ENCODE data around the gene SH2B3.

SH2B3 gene

GRCh38 chr12:111446631-111447570 is 41.2 kb downstream of the SH2B3 start:
- no peak overlapping the region for H3K4me3 Mint-ChIP-seq
- H3K36me3 Mint-ChIP-seq (ENCODE audit: low read depth) = peaks cover 58% of the 10 kb centered on the region
- H3K4me1 Mint-ChIP-seq (ENCODE audit: low read depth) = peaks cover 75% of the 10 kb centered on the region
- no peak overlapping the region for H3K27ac Mint-ChIP-seq
- H3K27me3 Mint-ChIP-seq (ENCODE audit: low read depth) = no peaks in the 10 kb centered on the region
- H3K9me3 Mint-ChIP-seq = no peaks in the 10 kb centered on the region

- Mint-ChIP-seq H3K27ac (peak overlapping the region; percentile 27), H3K9me3 (no peaks in the 10 kb centered on the region), H3K27me3 (ENCODE audit: low read depth) (no peaks in the 10 kb centered on the region), H3K4me1 (ENCODE audit: low read depth) (peaks cover 74% of the 10 kb centered on the region), H3K36me3 (ENCODE audit: low read depth) (peaks cover 56% of the 10 kb centered on the region), H3K4me3 (no peak overlapping the region)
These were observed 42.0 kb downstream of the SH2B3 start for GRCh38 chr12:111447571-111448265.

DNA sequence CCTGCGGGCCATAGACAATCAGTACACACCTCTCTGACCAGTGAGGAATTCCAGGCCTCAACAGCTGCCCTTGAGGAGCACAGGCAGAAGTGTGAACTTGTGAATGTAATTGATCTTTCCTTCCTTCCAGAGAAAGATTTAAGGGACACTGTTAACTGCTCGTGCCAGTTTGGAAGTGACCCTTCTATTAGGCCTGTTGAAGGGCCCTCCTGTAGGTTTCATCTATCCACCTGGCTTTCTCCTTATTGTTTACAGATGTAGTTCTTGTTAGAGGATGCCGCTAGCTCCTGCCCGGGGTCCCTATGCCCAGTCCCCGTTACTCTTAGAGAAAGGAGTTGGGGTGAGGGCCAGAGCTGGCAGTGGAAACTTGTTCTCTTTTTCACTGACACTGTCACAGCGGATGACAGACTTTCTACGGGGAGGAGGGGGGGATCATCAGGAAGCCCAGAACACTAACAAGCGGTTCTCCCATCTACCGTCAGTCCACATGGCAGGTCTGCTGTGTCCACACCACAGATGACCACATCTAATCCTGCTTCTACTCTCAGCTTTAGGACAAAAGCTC is 42.6 kb downstream of the SH2B3 start:
- Mint-ChIP-seq H3K36me3 (ENCODE audit: low read depth) (peaks cover 54% of the 10 kb centered on the region), H3K4me3 (no peak overlapping the region), H3K9me3 (no peaks in the 10 kb centered on the region), H3K27me3 (ENCODE audit: low read depth) (no peaks in the 10 kb centered on the region), H3K4me1 (ENCODE audit: low read depth) (peaks cover 68% of the 10 kb centered on the region), H3K27ac (no peak overlapping the region)

DNA sequence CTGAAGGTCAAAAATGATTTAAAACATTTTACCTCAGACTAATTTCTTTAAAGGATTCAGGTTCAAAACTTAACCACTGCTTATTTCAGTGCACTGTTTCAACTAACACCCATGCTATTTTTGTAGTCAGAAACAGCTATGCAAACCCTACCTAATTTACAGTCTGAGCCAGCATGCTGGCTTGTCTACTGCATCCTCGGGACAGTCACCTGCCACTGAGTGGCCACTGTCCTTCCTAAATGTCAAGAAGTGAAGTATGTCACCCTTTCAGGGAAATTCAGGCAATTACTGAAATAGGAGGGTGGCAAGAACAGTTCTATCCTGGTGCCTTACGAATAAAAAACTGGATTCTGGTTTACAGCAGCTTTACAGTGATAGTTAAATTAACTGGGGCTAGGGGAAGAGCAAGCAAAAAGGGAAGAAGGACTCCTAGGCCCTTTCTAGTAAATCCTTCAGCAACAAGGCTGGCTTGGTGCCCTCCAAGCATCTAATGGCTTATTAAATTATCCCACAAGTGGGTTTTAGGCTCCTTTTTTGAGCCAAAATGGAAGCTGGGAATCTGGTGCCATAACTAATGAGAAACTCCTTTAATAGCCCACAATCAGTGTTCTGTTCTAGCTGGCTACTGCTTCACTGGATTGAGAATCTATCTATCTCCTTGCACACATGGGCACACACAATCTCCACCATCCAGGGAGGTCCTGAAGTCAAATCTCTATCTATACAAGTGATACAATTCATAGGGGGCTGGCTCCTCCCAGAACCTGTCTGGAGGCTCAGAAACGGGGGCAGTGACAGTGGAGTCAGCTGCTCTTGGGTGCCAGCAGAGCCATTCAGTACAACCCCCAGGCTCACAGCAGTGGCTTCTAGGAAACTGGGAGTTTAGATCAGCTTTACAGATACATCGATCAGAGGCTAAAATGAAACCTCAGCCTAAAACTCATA is 43.4 kb downstream of the SH2B3 start:
- Mint-ChIP-seq H3K27ac (peak overlapping the region; percentile 33), H3K27me3 (ENCODE audit: low read depth) (no peaks in the 10 kb centered on the region), H3K36me3 (ENCODE audit: low read depth) (peaks cover 58% of the 10 kb centered on the region), H3K4me3 (no peak overlapping the region), H3K4me1 (ENCODE audit: low read depth) (peaks cover 64% of the 10 kb centered on the region), H3K9me3 (no peaks in the 10 kb centered on the region)

- Mint-ChIP-seq H3K27me3 (ENCODE audit: low read depth) (no peaks in the 10 kb centered on the region), H3K36me3 (ENCODE audit: low read depth) (peaks cover 64% of the 10 kb centered on the region), H3K4me1 (ENCODE audit: low read depth) (peaks cover 52% of the 10 kb centered on the region), H3K4me3 (no peak overlapping the region), H3K9me3 (no peaks in the 10 kb centered on the region), H3K27ac (no peak overlapping the region)
These were observed 45.0 kb downstream of the SH2B3 start for GRCh38 chr12:111450676-111451075.

- Mint-ChIP-seq H3K9me3 (no peaks in the 10 kb centered on the region), H3K27ac (no peak overlapping the region), H3K27me3 (ENCODE audit: low read depth) (no peaks in the 10 kb centered on the region), H3K4me3 (no peak overlapping the region), H3K4me1 (ENCODE audit: low read depth) (peaks cover 47% of the 10 kb centered on the region), H3K36me3 (ENCODE audit: low read depth) (peaks cover 69% of the 10 kb centered on the region)
These were observed 45.5 kb downstream of the SH2B3 start for GRCh38 chr12:111451232-111451631.

DNA sequence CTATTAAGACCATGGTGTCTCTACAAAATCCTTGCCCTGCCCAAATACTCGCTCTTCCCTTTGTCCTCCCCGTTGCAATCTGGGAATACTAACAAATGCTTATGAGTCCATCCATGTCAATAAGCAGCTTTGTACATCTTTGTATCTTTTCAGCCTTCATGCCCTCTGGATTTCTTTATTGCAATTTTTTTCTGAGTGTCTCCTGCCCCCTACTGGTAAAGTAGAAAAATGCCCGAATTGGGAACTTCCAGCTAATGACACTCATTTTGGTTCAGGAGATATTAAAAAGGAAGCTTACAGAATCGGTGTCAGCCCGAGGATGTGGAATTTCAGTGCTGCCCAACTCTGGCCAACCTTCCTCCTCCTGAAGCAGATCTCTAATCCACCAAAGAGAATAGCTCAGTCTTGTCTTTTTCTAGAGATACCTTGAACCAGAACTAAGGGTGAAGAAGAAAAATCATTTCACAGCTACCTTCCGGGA is 46.0 kb downstream of the SH2B3 start:
- peaks cover 42% of the 10 kb centered on the region for H3K4me1 Mint-ChIP-seq (ENCODE audit: low read depth)
- no peaks in the 10 kb centered on the region for H3K9me3 Mint-ChIP-seq
- peaks cover 68% of the 10 kb centered on the region for H3K36me3 Mint-ChIP-seq (ENCODE audit: low read depth)
- no peak overlapping the region for H3K27ac Mint-ChIP-seq
- no peak overlapping the region for H3K4me3 Mint-ChIP-seq
- H3K27me3 Mint-ChIP-seq (ENCODE audit: low read depth) = no peaks in the 10 kb centered on the region

DNA sequence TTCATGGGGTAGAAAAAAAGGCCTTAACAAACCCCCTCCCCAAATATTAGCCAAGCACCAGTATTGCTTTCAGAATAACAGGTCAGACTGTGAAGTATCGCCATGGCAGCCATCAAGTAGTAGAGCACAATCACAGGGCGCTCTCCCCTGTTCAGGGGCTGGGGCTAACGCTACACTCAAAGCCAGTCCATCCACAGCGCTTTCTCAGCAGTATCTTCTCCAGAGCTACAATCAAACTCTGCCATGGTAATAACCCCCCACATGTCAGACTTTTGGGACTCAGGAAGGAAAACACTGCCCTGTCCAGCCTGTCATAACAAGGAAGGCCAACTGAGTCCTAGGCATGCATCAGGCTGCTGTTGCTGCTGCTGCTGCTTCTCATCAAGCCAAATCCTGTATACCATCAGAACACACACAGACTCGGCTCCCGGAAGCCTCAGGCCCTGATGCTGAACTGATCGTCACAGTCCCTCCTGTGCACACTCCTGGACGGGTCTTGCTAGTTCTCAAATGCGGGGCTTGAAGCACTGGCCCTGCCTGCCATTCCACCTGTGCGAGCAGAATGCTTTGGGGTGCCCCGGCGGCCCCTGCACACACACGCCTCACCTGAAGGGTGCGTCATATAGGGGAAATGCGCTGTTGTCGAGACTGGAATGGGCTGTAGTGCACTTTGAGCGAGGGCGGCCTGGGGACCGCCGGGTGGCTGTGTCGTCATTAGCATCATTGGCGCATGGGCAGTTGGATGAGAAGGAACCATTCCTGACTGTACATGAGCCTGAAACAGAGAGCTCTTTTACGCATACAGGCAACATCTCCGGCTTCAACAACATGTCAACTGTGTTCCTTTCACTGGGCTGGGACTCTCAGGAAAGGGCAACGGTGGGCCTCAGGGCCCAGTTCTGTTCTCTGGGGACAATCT is 47.6 kb downstream of the SH2B3 start:
- Mint-ChIP-seq H3K4me1 (ENCODE audit: low read depth) (peaks cover 37% of the 10 kb centered on the region), H3K9me3 (no peaks in the 10 kb centered on the region), H3K27me3 (ENCODE audit: low read depth) (no peaks in the 10 kb centered on the region), H3K27ac (peak overlapping the region; percentile 34), H3K4me3 (no peak overlapping the region), H3K36me3 (ENCODE audit: low read depth) (peaks cover 59% of the 10 kb centered on the region)

DNA sequence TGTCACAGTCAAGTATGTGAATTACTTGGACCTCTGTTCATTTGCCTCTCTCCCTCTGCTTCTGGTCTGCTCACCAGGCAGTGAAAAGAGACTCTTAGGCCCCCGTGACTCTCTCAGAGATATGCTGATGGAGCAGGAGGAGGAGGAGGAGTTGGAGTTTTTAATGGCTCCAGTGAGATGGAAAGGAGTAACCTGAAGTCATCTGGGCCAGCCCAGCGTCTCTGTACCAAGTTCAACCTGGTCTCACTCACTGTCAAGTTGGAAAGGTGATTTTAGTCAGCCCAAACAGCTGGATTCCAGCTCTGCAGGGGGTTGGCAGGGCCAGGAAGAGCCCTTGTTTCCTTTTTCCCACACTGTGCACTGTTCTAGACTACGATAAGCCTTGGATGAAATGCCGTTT is 48.6 kb downstream of the SH2B3 start:
- no peaks in the 10 kb centered on the region for H3K27me3 Mint-ChIP-seq (ENCODE audit: low read depth)
- no peak overlapping the region for H3K4me3 Mint-ChIP-seq
- H3K36me3 Mint-ChIP-seq (ENCODE audit: low read depth) = peaks cover 49% of the 10 kb centered on the region
- peaks cover 27% of the 10 kb centered on the region for H3K4me1 Mint-ChIP-seq (ENCODE audit: low read depth)
- H3K9me3 Mint-ChIP-seq = no peaks in the 10 kb centered on the region
- H3K27ac Mint-ChIP-seq = no peak overlapping the region

GRCh38 chr12:111454716-111455447 is 49.2 kb downstream of the SH2B3 start:
- H3K4me3 Mint-ChIP-seq = no peak overlapping the region
- H3K4me1 Mint-ChIP-seq (ENCODE audit: low read depth) = peaks cover 21% of the 10 kb centered on the region
- H3K9me3 Mint-ChIP-seq = no peaks in the 10 kb centered on the region
- H3K27ac Mint-ChIP-seq = no peak overlapping the region
- no peaks in the 10 kb centered on the region for H3K27me3 Mint-ChIP-seq (ENCODE audit: low read depth)
- H3K36me3 Mint-ChIP-seq (ENCODE audit: low read depth) = peaks cover 45% of the 10 kb centered on the region

- H3K9me3 Mint-ChIP-seq = no peaks in the 10 kb centered on the region
- peaks cover 37% of the 10 kb centered on the region for H3K36me3 Mint-ChIP-seq (ENCODE audit: low read depth)
- H3K4me3 Mint-ChIP-seq = no peak overlapping the region
- no peak overlapping the region for H3K27ac Mint-ChIP-seq
- peaks cover 13% of the 10 kb centered on the region for H3K4me1 Mint-ChIP-seq (ENCODE audit: low read depth)
- H3K27me3 Mint-ChIP-seq (ENCODE audit: low read depth) = no peaks in the 10 kb centered on the region
These were observed 50.0 kb downstream of the SH2B3 start for GRCh38 chr12:111455448-111456320.

- Mint-ChIP-seq H3K4me1 (ENCODE audit: low read depth) (peaks cover 3% of the 10 kb centered on the region), H3K27me3 (ENCODE audit: low read depth) (no peaks in the 10 kb centered on the region), H3K27ac (no peak overlapping the region), H3K36me3 (ENCODE audit: low read depth) (peaks cover 29% of the 10 kb centered on the region), H3K9me3 (no peaks in the 10 kb centered on the region), H3K4me3 (no peak overlapping the region)
These were observed 51.3 kb downstream of the SH2B3 start for GRCh38 chr12:111457071-111457470.
